Osteocyte (in vitro differentiated cells): ENCODE results near the gene SNTB2. TPM values are rescaled to one million over a fixed set of nuclear protein-coding genes. Genes with fewer than 3 reads are reported as not detected.

Experiments used
- DNase-seq: peaks from one replicate; pipeline ENCODE4 v3.0.0; 2021; ENCODE audit warnings: mixed read lengths; ENCODE audit not compliant: unreplicated experiment; ENCODE audit errors: extremely low spot score
- H3K27ac Mint-ChIP-seq: one replicate; pipeline ENCODE4 v1.8.0; 2021; ENCODE audit warnings: mild to moderate bottlenecking, mixed read lengths; ENCODE audit not compliant: unreplicated experiment
- H3K27me3 Mint-ChIP-seq: one replicate; pipeline ENCODE4 v1.8.0; 2021; ENCODE audit warnings: mixed read lengths; ENCODE audit not compliant: unreplicated experiment
- H3K36me3 Mint-ChIP-seq: one replicate; pipeline ENCODE4 v1.8.0; 2021; ENCODE audit warnings: mixed read lengths; ENCODE audit not compliant: unreplicated experiment
- H3K4me1 Mint-ChIP-seq: one replicate; pipeline ENCODE4 v1.8.0; 2021; ENCODE audit warnings: mixed read lengths; ENCODE audit not compliant: unreplicated experiment
- H3K4me3 Mint-ChIP-seq: one replicate; pipeline ENCODE4 v1.8.0; 2021; ENCODE audit warnings: mild to moderate bottlenecking, moderate library complexity, mixed read lengths; ENCODE audit not compliant: unreplicated experiment
- H3K9me3 Mint-ChIP-seq: one replicate; pipeline ENCODE4 v1.8.0; 2021; ENCODE audit warnings: mixed read lengths; ENCODE audit not compliant: unreplicated experiment
- CTCF ChIP-seq: fragments of 200-600 bp; sonication (generic); IDR thresholded peaks from 2 replicates; pipeline ENCODE4 v1.5.0; 2021; ENCODE audit warnings: antibody characterized with exemption, mild to moderate bottlenecking, moderate library complexity
- total RNA-seq: library from RNA; stranded (reverse); gene quantifications from 2 replicates; pipeline ENCODE4 v1.2.1, GENCODE V29; 2021

Gene SNTB2
- total RNA-seq, 1 donor from 2014 or later: 39.6 TPM

- Mint-ChIP-seq H3K27ac (no peak overlapping the region), H3K9me3 (no peaks in the 10 kb centered on the region)
Measured at GRCh38 chr16:69160192-69160591, 26.8 kb upstream of the SNTB2 start.

GRCh38 chr16:69165584-69165983, 21.4 kb upstream of the SNTB2 start:
- DNase-seq: no peak
- no peak for TF ChIP-seq CTCF
- Mint-ChIP-seq H3K27me3 (no peaks in the 10 kb centered on the region), H3K36me3 (peaks cover 46% of the 10 kb centered on the region), H3K4me3 (no peak overlapping the region), H3K9me3 (no peaks in the 10 kb centered on the region), H3K4me1 (peaks cover 7% of the 10 kb centered on the region), H3K27ac (no peak overlapping the region)

More at GRCh38 chr16:69160192-69160591, 26.8 kb upstream of the SNTB2 start:
- Mint-ChIP-seq H3K27me3 (no peaks in the 10 kb centered on the region), H3K4me1 (no peaks in the 10 kb centered on the region), H3K4me3 (no peak overlapping the region), H3K36me3 (peaks cover 48% of the 10 kb centered on the region)
- DNase-seq: no peak
- no peak for TF ChIP-seq CTCF

GRCh38 chr16:69166221-69166833, 20.6 kb upstream of the SNTB2 start:
- Mint-ChIP-seq H3K36me3 (peaks cover 45% of the 10 kb centered on the region), H3K27me3 (no peaks in the 10 kb centered on the region), H3K4me1 (peaks cover 13% of the 10 kb centered on the region), H3K27ac (peak overlapping the region; percentile 12), H3K9me3 (no peaks in the 10 kb centered on the region), H3K4me3 (no peak overlapping the region)
- no peak for TF ChIP-seq CTCF
- no peak for DNase-seq

- Mint-ChIP-seq H3K4me3 (no peak overlapping the region), H3K4me1 (peaks cover 19% of the 10 kb centered on the region), H3K27me3 (no peaks in the 10 kb centered on the region), H3K9me3 (no peaks in the 10 kb centered on the region), H3K36me3 (peaks cover 46% of the 10 kb centered on the region), H3K27ac (no peak overlapping the region)
- no peak for TF ChIP-seq CTCF
- no peak for DNase-seq
Measured at GRCh38 chr16:69166946-69167930, 19.7 kb upstream of the SNTB2 start.

- no peak for DNase-seq
- H3K4me3 Mint-ChIP-seq: no peak overlapping the region
- H3K27ac Mint-ChIP-seq: no peak overlapping the region
- H3K4me1 Mint-ChIP-seq: peaks cover 32% of the 10 kb centered on the region
- H3K36me3 Mint-ChIP-seq: peaks cover 35% of the 10 kb centered on the region
- TF ChIP-seq CTCF: no peak
- no peaks in the 10 kb centered on the region for H3K27me3 Mint-ChIP-seq
- H3K9me3 Mint-ChIP-seq: no peaks in the 10 kb centered on the region
Measured at GRCh38 chr16:69169051-69169450, 17.9 kb upstream of the SNTB2 start.
